HepG2 (cell line): ENCODE results near the gene KRT14. TPM values are rescaled to one million over a fixed set of nuclear protein-coding genes. Genes with fewer than 3 reads are reported as not detected.

ENCODE experiments used
- AKNA ChIP-seq: sonication (generic); formaldehyde crosslinking; IDR thresholded peaks from 2 replicates; pipeline ENCODE4 v1.4.0; 2020; ENCODE audit warnings: missing genetic modification reagents, borderline replicate concordance
- GATAD1 ChIP-seq: IDR thresholded peaks from 2 replicates; pipeline ENCODE4 v1.6.1; 2016; ENCODE audit warnings: missing genetic modification reagents, missing compliant biosample characterization
- GRHL1 ChIP-seq: sonication (generic); formaldehyde crosslinking; conservative IDR thresholded peaks from 2 replicates; pipeline ENCODE4 v1.8.0; 2022; ENCODE audit warnings: missing genetic modification reagents
- NFYC ChIP-seq: IDR thresholded peaks from 2 replicates; pipeline ENCODE4 v1.6.1; 2016; ENCODE audit warnings: missing genetic modification reagents, missing compliant biosample characterization
- RFXANK ChIP-seq: IDR thresholded peaks from 2 replicates; pipeline ENCODE4 v1.6.1; 2016
- SRY ChIP-seq: sonication (generic); formaldehyde crosslinking; IDR thresholded peaks from 2 replicates; pipeline ENCODE4 v1.8.0; 2022; ENCODE audit warnings: mild to moderate bottlenecking, missing genetic modification reagents
- TFDP1 ChIP-seq: IDR thresholded peaks from 2 replicates; pipeline ENCODE4 v1.6.1; 2016; ENCODE audit warnings: missing compliant biosample characterization, missing genetic modification reagents, borderline replicate concordance
- ZBTB34 ChIP-seq: sonication (generic); formaldehyde crosslinking; IDR thresholded peaks from 2 replicates; pipeline ENCODE4 v1.8.0; 2022; ENCODE audit warnings: mild to moderate bottlenecking, missing genetic modification reagents
- ZBTB44 ChIP-seq: sonication (generic); formaldehyde crosslinking; IDR thresholded peaks from 2 replicates; pipeline ENCODE4 v1.4.0; 2020; ENCODE audit warnings: missing genetic modification reagents
- ZBTB46 ChIP-seq: sonication (generic); formaldehyde crosslinking; IDR thresholded peaks from 2 replicates; pipeline ENCODE4 v1.4.0; 2020; ENCODE audit warnings: mild to moderate bottlenecking, missing genetic modification reagents, borderline replicate concordance
- ZNF280D ChIP-seq: sonication (generic); formaldehyde crosslinking; IDR thresholded peaks from 2 replicates; pipeline ENCODE4 v1.5.1; 2020; ENCODE audit warnings: mild to moderate bottlenecking, missing genetic modification reagents
- ZNF781 ChIP-seq: sonication (generic); formaldehyde crosslinking; IDR thresholded peaks from 2 replicates; pipeline ENCODE4 v1.5.1; 2020; ENCODE audit warnings: borderline replicate concordance, mild to moderate bottlenecking, missing genetic modification reagents; ENCODE audit errors: not compliant biosample characterization
- polyA plus RNA-seq, 8 experiments: library from polyadenylated mRNA; depleted of rRNA in 3 of 8; stranded (reverse) in 7 of 8; unstranded in 1 of 8; fragments of >200 nt; fragmentation: Illumina TruSeq in 4 of 8; extraction: Trizol in 4 of 8; gene quantifications; 2 replicates each; pipeline versions ENCODE4 v1.2.1 to v1.2.3, GENCODE V29; 2011 to 2016; ENCODE audit warnings: low read depth in 4 of 8, missing spikeins in 1 of 8, mixed read lengths in 1 of 8; ENCODE audit not compliant: insufficient read depth in 1 of 8
- total RNA-seq, 5 experiments: library from RNA; depleted of rRNA; stranded (reverse); fragments of >200 nt; fragmentation: Illumina TruSeq; extraction: Trizol; gene quantifications; 2 replicates each; pipeline ENCODE4 v1.2.3, GENCODE V29; 2016; ENCODE audit warnings: low read depth in 1 of 5

Gene KRT14
- total and polyA plus RNA-seq, 2 of the 13 experiments (the other 11 are each of a cell fraction or from before 2014, with no cell fraction given), result 0.09 TPM; not detected in 1

- TF ChIP-seq TFDP1 (CRISPR knock-in tag) (no peak), ZBTB44 (no peak), GRHL1 (no peak), SRY (CRISPR knock-in tag) (no peak), ZNF781 (CRISPR knock-in tag) (no peak), ZBTB46 (CRISPR knock-in tag) (no peak), ZNF280D (CRISPR knock-in tag) (no peak), AKNA (no peak), NFYC (CRISPR knock-in tag) (no peak), RFXANK (CRISPR knock-in tag) (no peak), GATAD1 (no peak), ZBTB34 (CRISPR knock-in tag) (no peak)
Measured at GRCh38 chr17:41594363-41594915, 7.7 kb upstream of the KRT14 start (continued).
